OCI-LY1 (cell line): ENCODE results near the gene ENPP3.

Experiments used
- H2AFZ ChIP-seq: fragments of 200-600 bp; sonication (generic), shearing (Covaris generic); 2 replicates; pipeline ENCODE4 v1.6.0; 2014; ENCODE audit warnings: antibody characterized with exemption, mild to moderate bottlenecking, low read length
- H3F3A ChIP-seq: fragments of 200-600 bp; sonication (generic), shearing (Covaris generic); 2 replicates; pipeline ENCODE4 v1.6.0; 2014; ENCODE audit warnings: mild to moderate bottlenecking, antibody characterized with exemption, low read length, moderate library complexity; ENCODE audit not compliant: insufficient read depth
- H3K27ac ChIP-seq: fragments of 200-600 bp; sonication (generic); 2 replicates; pipeline ENCODE4 v1.5.1; 2014; ENCODE audit warnings: low read length, mixed run types, mild to moderate bottlenecking, low read depth; ENCODE audit not compliant: poor library complexity, severe bottlenecking
- H3K27me3 ChIP-seq: fragments of 200-600 bp; sonication (generic); 2 replicates; pipeline ENCODE4 v1.6.0; 2014; ENCODE audit warnings: antibody characterized with exemption, mild to moderate bottlenecking, low read length, moderate library complexity; ENCODE audit not compliant: insufficient read depth
- H3K36me3 ChIP-seq: fragments of 200-600 bp; sonication (generic); 2 replicates; pipeline ENCODE4 v1.6.1; 2014; ENCODE audit warnings: mild to moderate bottlenecking, antibody characterized with exemption, low read length, moderate library complexity, mixed read lengths; ENCODE audit not compliant: insufficient read depth
- H3K4me1 ChIP-seq: fragments of 200-600 bp; sonication (generic); 2 replicates; pipeline ENCODE4 v1.5.1; 2014; ENCODE audit warnings: mild to moderate bottlenecking, low read length, moderate library complexity; ENCODE audit not compliant: insufficient read depth, severe bottlenecking
- H3K4me2 ChIP-seq: fragments of 200-600 bp; sonication (generic), shearing (Covaris generic); 2 replicates; pipeline ENCODE4 v1.6.1; 2014; ENCODE audit warnings: low read length
- H3K4me3 ChIP-seq: fragments of 200-600 bp; sonication (generic); 2 replicates; pipeline ENCODE4 v1.5.1; 2014; ENCODE audit warnings: low read length, low read depth, mild to moderate bottlenecking, mixed read lengths; ENCODE audit not compliant: poor library complexity, severe bottlenecking
- H3K79me2 ChIP-seq: fragments of 200-600 bp; shearing (Covaris generic); 2 replicates; pipeline ENCODE4 v1.6.1; 2016; ENCODE audit warnings: mixed run types, low read length, mixed read lengths; ENCODE audit not compliant: insufficient read depth
- H3K9ac ChIP-seq: fragments of 200-600 bp; sonication (generic), shearing (Covaris generic); 2 replicates; pipeline ENCODE4 v1.6.1; 2014; ENCODE audit warnings: mild to moderate bottlenecking, low read length, mixed read lengths
- H3K9me2 ChIP-seq: fragments of 200-600 bp; sonication (generic), shearing (Covaris generic); 2 replicates; pipeline ENCODE4 v1.6.1; 2014; ENCODE audit warnings: low read depth, mild to moderate bottlenecking, low read length, mixed read lengths
- H3K9me3 ChIP-seq: fragments of 200-600 bp; shearing (Covaris generic); 2 replicates; pipeline ENCODE4 v1.6.1; 2014; ENCODE audit warnings: low read length, mixed read lengths
- H4K20me1 ChIP-seq: fragments of 200-600 bp; sonication (generic), shearing (Covaris generic); 2 replicates; pipeline ENCODE4 v1.6.0; 2016; ENCODE audit warnings: mild to moderate bottlenecking, low read length; ENCODE audit not compliant: insufficient read depth
- EZH2 ChIP-seq: fragments of 200-600 bp; sonication (generic), shearing (Covaris generic); IDR thresholded peaks from 2 replicates; pipeline ENCODE4 v1.8.0; 2017; ENCODE audit warnings: borderline replicate concordance, mixed run types, mild to moderate bottlenecking, antibody characterized with exemption, low read length, moderate library complexity, mixed read lengths
- TF ChIP-seq, protein P1 (sequence below): fragments of 200-600 bp; sonication (generic), shearing (Covaris generic); IDR thresholded peaks from 2 replicates; pipeline ENCODE4 v1.5.1; 2017; ENCODE audit warnings: mild to moderate bottlenecking, antibody characterized with exemption, low read length, moderate library complexity, mixed read lengths

The ENPP3 gene

DNA sequence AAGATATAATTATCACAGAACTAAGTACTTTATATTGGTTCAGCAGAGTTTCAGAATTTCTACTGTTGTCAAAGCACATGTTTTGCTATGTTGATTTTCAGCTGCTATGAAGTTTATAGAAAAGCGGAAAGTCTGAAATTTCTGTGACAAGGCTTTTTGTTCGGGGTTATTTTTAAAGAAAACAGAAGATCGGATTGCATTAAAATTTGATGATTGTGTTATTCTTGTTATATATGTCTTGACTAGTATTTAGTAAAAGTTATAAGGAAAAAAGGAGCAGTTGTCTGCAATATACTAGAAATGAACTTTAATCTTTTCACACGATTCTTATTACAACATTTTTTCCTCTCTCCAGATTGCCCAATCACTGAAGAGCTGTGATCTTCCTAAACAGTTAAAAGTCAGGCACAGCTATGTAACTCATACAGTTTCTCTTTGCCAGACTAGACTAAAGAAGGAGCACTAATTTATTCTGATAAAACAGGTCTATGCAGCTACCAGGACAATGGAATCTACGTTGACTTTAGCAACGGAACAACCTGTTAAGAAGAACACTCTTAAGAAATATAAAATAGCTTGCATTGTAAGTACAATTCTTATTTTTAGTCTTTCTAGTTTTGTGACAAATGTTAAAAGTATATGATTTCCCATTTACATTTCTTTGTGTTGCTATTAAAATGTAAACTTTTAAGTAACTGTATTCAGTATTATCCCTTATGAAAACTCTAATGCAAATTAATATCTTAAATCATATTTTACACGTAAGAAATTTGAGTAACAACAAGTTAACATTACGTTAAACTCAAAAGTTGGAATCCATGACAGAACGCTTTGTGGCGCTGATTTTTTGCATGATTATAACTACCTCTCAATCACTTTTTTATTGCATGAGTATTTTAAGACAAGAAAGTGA lies at the start of gene ENPP3:
Gene ENPP3, plus strand, starts transcription at position 423 of the 913 bp plus-strand sequence. Its CDS starts 83 bp downstream, at position 506.
- no peak for TF ChIP-seq EZH2
- TF ChIP-seq, protein P1, sequence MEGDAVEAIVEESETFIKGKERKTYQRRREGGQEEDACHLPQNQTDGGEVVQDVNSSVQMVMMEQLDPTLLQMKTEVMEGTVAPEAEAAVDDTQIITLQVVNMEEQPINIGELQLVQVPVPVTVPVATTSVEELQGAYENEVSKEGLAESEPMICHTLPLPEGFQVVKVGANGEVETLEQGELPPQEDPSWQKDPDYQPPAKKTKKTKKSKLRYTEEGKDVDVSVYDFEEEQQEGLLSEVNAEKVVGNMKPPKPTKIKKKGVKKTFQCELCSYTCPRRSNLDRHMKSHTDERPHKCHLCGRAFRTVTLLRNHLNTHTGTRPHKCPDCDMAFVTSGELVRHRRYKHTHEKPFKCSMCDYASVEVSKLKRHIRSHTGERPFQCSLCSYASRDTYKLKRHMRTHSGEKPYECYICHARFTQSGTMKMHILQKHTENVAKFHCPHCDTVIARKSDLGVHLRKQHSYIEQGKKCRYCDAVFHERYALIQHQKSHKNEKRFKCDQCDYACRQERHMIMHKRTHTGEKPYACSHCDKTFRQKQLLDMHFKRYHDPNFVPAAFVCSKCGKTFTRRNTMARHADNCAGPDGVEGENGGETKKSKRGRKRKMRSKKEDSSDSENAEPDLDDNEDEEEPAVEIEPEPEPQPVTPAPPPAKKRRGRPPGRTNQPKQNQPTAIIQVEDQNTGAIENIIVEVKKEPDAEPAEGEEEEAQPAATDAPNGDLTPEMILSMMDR, result no peak
- Histone ChIP-seq H3K4me3 (no peak within 1 kb of the TSS), H4K20me1 (no peaks in the 10 kb centered on the region), H3K79me2 (no peaks in the 10 kb centered on the region), H2AFZ (no peak within 1 kb of the TSS), H3K4me2 (no peak within 1 kb of the TSS), H3K27ac (no peak within 1 kb of the TSS), H3K9me2 (no peaks in the 10 kb centered on the region), H3K9me3 (no peaks in the 10 kb centered on the region), H3K9ac (no peak within 1 kb of the TSS), H3K36me3 (no peaks in the 10 kb centered on the region), H3F3A (no peaks in the 10 kb centered on the region), H3K4me1 (peaks cover 5% of the 10 kb centered on the region), H3K27me3 (no peaks in the 10 kb centered on the region)

DNA sequence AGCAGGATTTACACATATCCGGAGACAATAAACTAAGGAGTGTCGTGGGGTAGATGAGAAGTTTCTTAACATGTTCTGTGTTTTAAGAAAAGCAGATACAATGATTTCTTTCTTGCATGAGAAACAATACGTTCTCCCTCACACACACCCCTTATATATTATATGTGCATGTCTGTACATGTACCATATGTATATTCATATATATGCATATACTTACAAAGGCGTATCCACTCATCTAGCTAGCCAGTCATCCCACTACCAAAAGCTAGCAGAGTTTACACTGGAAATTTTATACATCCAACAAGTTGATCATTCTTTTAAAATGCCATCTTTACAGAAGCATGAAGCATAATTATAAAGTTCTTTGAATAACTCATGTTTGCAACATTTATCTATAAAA lies 49.2 kb upstream of the ENPP3 start:
- H3K36me3 ChIP-seq, result peaks cover 82% of the 10 kb centered on the region
- H3K4me1 ChIP-seq, result no peaks in the 10 kb centered on the region
- no peak overlapping the region for H3K9ac ChIP-seq
- no peaks in the 10 kb centered on the region for H4K20me1 ChIP-seq
- no peaks in the 10 kb centered on the region for H3K9me3 ChIP-seq
- no peak for TF ChIP-seq EZH2
- TF ChIP-seq, protein P1, result no peak
- H3K79me2 ChIP-seq, result no peaks in the 10 kb centered on the region
- H3K27ac ChIP-seq, result no peak overlapping the region
- no peak overlapping the region for H3K4me3 ChIP-seq
- no peaks in the 10 kb centered on the region for H3K27me3 ChIP-seq
- no peak overlapping the region for H3K4me2 ChIP-seq
- no peaks in the 10 kb centered on the region for H3K9me2 ChIP-seq
- no peak overlapping the region for H2AFZ ChIP-seq
- H3F3A ChIP-seq, result no peaks in the 10 kb centered on the region

DNA sequence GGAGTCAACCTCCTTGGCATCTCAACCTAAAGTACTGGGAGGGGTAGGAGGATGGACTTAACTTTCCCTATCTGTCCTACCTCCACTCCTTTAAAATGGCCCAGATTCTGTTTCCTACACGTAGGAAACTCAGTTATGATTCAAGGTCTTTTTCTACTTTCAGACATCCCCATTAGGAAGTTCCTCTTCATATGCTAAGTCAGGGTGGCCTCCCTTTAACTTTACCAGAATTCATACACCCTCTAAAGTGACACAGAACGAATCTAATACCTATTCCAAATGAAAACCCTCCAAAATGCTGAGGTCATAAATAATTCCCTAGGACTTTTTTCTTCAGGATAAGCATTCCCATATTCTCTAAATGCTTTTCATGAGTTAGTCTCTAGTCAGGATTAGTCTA lies 48.5 kb upstream of the ENPP3 start:
- no peaks in the 10 kb centered on the region for H3K4me1 ChIP-seq
- no peaks in the 10 kb centered on the region for H3K9me2 ChIP-seq
- H3K4me2 ChIP-seq, result no peak overlapping the region
- no peaks in the 10 kb centered on the region for H3F3A ChIP-seq
- no peak overlapping the region for H3K9ac ChIP-seq
- peaks cover 80% of the 10 kb centered on the region for H3K36me3 ChIP-seq
- H3K4me3 ChIP-seq, result no peak overlapping the region
- no peaks in the 10 kb centered on the region for H3K27me3 ChIP-seq
- no peaks in the 10 kb centered on the region for H3K9me3 ChIP-seq
- H2AFZ ChIP-seq, result no peak overlapping the region
- H4K20me1 ChIP-seq, result no peaks in the 10 kb centered on the region
- no peak for TF ChIP-seq EZH2
- TF ChIP-seq, protein P1, result no peak
- H3K27ac ChIP-seq, result no peak overlapping the region
- no peaks in the 10 kb centered on the region for H3K79me2 ChIP-seq
